K562 (cell line): Measurements from ENCODE around the gene IKZF3. TPM values are rescaled to one million over a fixed set of nuclear protein-coding genes. Genes with fewer than 3 reads are reported as not detected.

ENCODE experiments used
- CAMTA2 ChIP-seq: fragments of 250-450 bp; sonication (Bioruptor Pico); conservative IDR thresholded peaks from 2 replicates; pipeline ENCODE4 v1.5.1; 2022
- FOXP1 ChIP-seq: sonication (generic); formaldehyde crosslinking; IDR thresholded peaks from 2 replicates; pipeline ENCODE4 v1.8.0; 2022; ENCODE audit warnings: mild to moderate bottlenecking, missing genetic modification reagents
- MAFG ChIP-seq: fragments of 450-650 bp; conservative IDR thresholded peaks from 2 replicates; pipeline ENCODE4 v1.6.1; 2016; ENCODE audit warnings: missing genetic modification characterization, missing compliant biosample characterization
- NCOA6 ChIP-seq: fragments of 450-650 bp; IDR thresholded peaks from 2 replicates; pipeline ENCODE4 v1.6.1; 2017; ENCODE audit warnings: mild to moderate bottlenecking
- NFE2L1 ChIP-seq: fragments of 450-650 bp; IDR thresholded peaks from 2 replicates; pipeline ENCODE4 v1.6.1; 2016; ENCODE audit warnings: missing genetic modification characterization, low read depth, mild to moderate bottlenecking, missing compliant biosample characterization, moderate library complexity, borderline replicate concordance
- NR3C1 ChIP-seq: sonication (generic); formaldehyde crosslinking; IDR thresholded peaks from 2 replicates; pipeline ENCODE4 v1.8.1; 2022; ENCODE audit warnings: missing genetic modification reagents
- PCBP1 ChIP-seq: fragments of 200-400 bp; formaldehyde crosslinking; IDR thresholded peaks from 2 replicates; pipeline ENCODE4 v1.6.1; 2018; ENCODE audit warnings: mild to moderate bottlenecking, low read depth, low read length; ENCODE audit not compliant: poor library complexity, severe bottlenecking
- THRAP3 ChIP-seq: fragments of 450-650 bp; IDR thresholded peaks from 2 replicates; pipeline ENCODE4 v1.6.1; 2016; ENCODE audit warnings: mild to moderate bottlenecking, inconsistent platforms, borderline replicate concordance
- TOE1 ChIP-seq, 2 experiments: fragments of 450-650 bp in 1 of 2; sonication (generic) in 1 of 2; formaldehyde crosslinking in 1 of 2; IDR thresholded peaks; 2 replicates each; pipeline versions ENCODE4 v1.7.1 to v1.8.0; 2016 to 2022; ENCODE audit warnings: borderline replicate concordance in 2 of 2, mild to moderate bottlenecking in 2 of 2, antibody characterized with exemption in 1 of 2, inconsistent platforms in 1 of 2, low read depth in 1 of 2, missing genetic modification reagents in 1 of 2, moderate library complexity in 1 of 2
- ZNF175 ChIP-seq: fragments of 200-800 bp; sonication (Bioruptor generic); IDR thresholded peaks from 2 replicates; pipeline ENCODE4 v1.6.1; 2016; ENCODE audit warnings: low read depth, mild to moderate bottlenecking, missing genetic modification characterization, missing compliant biosample characterization
- ZNF507 ChIP-seq: conservative IDR thresholded peaks from 2 replicates; pipeline ENCODE4 v1.6.1; 2017; ENCODE audit warnings: missing genetic modification characterization, missing compliant biosample characterization
- ZNF696 ChIP-seq: fragments of 250-450 bp; sonication (Bioruptor Pico); conservative IDR thresholded peaks from 2 replicates; pipeline ENCODE4 v1.4.0; 2020; ENCODE audit warnings: mild to moderate bottlenecking, moderate library complexity
- polyA plus RNA-seq, 8 experiments: library from polyadenylated mRNA; depleted of rRNA in 4 of 8; stranded (reverse) in 5 of 8; unstranded in 3 of 8; fragments of >200 nt; fragmentation: Nextera tagmentation in 2 of 8; fragmentation: Illumina TruSeq in 1 of 8; extraction: Ambion mirVana in 2 of 8; extraction: Trizol in 1 of 8; gene quantifications; 2 replicates each; pipeline versions ENCODE4 v1.2.1 to v1.2.3, GENCODE V29; 2011 to 2014; ENCODE audit warnings: inconsistent platforms in 1 of 8, missing spikeins in 1 of 8
- total RNA-seq, 7 experiments: library from RNA; depleted of rRNA in 6 of 7; stranded (reverse); fragments of >200 nt in 6 of 7; fragmentation: Illumina TruSeq in 2 of 7; extraction: Trizol in 2 of 7; gene quantifications; 2 replicates each; pipeline versions ENCODE4 v1.2.1 to v1.2.3, GENCODE V29; 2011 to 2021; ENCODE audit warnings: low replicate concordance in 1 of 7
- TF ChIP-seq, protein P1 (sequence below): IDR thresholded peaks from 2 replicates; pipeline ENCODE4 v1.6.1; 2016; ENCODE audit warnings: missing genetic modification characterization, missing compliant biosample characterization
- TF ChIP-seq, protein P2 (sequence below): fragments of 450-650 bp; IDR thresholded peaks from 2 replicates; pipeline ENCODE4 v1.6.1; 2016; ENCODE audit warnings: antibody characterized with exemption
- TF ChIP-seq, protein P3 (sequence below): fragments of 450-650 bp; formaldehyde crosslinking; IDR thresholded peaks from 2 replicates; pipeline ENCODE4 v1.4.0; 2022; ENCODE audit warnings: mild to moderate bottlenecking, moderate library complexity
- TF ChIP-seq, protein P4 (sequence below): fragments of 450-650 bp; formaldehyde crosslinking; IDR thresholded peaks from 2 replicates; pipeline ENCODE4 v1.4.0; 2020; ENCODE audit warnings: mild to moderate bottlenecking, moderate library complexity
- TF ChIP-seq, protein P5 (sequence below), 3 experiments: IDR thresholded peaks in 2 of 3; conservative IDR thresholded peaks in 1 of 3; 2 replicates each; pipeline ENCODE4 v1.5.1; 2011 to 2012; ENCODE audit warnings: low read length in 3 of 3, mild to moderate bottlenecking in 3 of 3, control low read depth in 2 of 3, improper control_type of control experiment in 1 of 3, inconsistent platforms in 1 of 3, low read depth in 1 of 3, mixed read lengths in 1 of 3, moderate library complexity in 1 of 3; ENCODE audit not compliant: insufficient read depth in 2 of 3

IKZF3 gene
- total and polyA plus RNA-seq, 9 of the 15 experiments (the other 6 are each of a cell fraction or from before 2014, with no cell fraction given): 0.06 to 1.6 (median 0.62) TPM

DNA sequence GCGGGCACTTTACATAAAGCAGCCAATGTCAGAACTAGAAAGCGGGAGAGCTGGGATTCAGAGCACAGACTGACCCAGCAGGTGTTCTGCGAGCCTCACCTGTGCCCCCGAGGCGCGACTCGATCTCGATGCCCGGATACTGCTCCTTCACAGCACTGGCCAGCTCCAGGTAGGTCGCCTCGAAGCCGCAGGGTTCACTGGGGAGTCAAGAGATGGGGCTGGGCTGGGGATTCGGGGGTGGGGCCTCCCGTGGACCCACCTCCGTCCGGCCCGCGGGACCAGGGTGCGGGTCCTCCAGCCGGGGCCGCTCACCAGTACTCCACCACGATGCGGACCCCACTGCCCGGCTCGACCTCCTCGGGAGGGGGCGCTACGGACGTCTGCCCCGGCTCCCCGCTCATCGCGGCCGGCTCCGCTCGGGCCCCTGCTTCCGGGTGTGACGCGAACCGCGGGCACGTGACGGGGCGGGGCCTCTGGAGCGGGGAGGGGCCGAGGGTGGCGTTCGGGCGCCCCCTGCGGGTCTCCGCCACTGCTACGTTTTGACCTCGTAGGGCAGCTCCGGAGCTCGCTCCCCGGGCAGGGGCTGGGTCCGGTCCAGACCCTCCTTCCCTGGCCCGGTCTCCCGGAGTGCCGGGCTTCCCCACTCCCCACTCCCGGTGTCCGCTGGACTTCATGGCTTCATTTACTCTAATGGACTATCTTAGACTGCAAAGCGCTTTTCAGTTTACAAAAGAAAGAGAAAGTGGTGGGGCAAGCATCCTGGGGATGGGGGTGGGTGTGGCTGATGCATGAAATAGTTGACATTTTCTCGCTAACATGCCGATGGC, 133.8 kb downstream of the IKZF3 start, which contains the start of gene MIEN1 (continued):
- TF ChIP-seq, protein P1, sequence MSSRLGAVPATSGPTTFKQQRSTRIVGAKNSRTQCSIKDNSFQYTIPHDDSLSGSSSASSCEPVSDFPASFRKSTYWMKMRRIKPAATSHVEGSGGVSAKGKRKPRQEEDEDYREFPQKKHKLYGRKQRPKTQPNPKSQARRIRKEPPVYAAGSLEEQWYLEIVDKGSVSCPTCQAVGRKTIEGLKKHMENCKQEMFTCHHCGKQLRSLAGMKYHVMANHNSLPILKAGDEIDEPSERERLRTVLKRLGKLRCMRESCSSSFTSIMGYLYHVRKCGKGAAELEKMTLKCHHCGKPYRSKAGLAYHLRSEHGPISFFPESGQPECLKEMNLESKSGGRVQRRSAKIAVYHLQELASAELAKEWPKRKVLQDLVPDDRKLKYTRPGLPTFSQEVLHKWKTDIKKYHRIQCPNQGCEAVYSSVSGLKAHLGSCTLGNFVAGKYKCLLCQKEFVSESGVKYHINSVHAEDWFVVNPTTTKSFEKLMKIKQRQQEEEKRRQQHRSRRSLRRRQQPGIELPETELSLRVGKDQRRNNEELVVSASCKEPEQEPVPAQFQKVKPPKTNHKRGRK (tag): no peak
- TF ChIP-seq NCOA6 (no peak), NR3C1 (no peak), ZNF696 (no peak), FOXP1 (CRISPR knock-in tag) (no peak), ZNF507 (tag) (no peak), CAMTA2 (CRISPR knock-in tag) (no peak), TOE1 (IDR thresholded peaks at IDR 0.05; ENCODE audit: borderline replicate concordance) (peak; percentile 88; the same call in 1 of the 2 replicates), TOE1 (CRISPR knock-in tag; IDR thresholded peaks at IDR 0.05; ENCODE audit: borderline replicate concordance, low read depth) (no peak), ZNF175 (CRISPR knock-in tag) (no peak), THRAP3 (no peak), PCBP1 (peak; percentile 92), MAFG (no peak), NFE2L1 (no peak)
- TF ChIP-seq, protein P2, sequence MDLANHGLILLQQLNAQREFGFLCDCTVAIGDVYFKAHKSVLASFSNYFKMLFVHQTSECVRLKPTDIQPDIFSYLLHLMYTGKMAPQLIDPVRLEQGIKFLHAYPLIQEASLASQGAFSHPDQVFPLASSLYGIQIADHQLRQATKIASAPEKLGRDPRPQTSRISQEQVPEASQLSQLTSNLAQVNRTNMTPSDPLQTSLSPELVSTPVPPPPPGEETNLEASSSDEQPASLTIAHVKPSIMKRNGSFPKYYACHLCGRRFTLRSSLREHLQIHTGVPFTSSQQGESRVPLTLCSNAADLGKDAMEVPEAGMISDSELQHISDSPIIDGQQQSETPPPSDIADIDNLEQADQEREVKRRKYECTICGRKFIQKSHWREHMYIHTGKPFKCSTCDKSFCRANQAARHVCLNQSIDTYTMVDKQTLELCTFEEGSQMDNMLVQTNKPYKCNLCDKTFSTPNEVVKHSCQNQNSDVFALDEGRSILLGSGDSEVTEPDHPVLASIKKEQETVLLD: no peak
- TF ChIP-seq, protein P3, sequence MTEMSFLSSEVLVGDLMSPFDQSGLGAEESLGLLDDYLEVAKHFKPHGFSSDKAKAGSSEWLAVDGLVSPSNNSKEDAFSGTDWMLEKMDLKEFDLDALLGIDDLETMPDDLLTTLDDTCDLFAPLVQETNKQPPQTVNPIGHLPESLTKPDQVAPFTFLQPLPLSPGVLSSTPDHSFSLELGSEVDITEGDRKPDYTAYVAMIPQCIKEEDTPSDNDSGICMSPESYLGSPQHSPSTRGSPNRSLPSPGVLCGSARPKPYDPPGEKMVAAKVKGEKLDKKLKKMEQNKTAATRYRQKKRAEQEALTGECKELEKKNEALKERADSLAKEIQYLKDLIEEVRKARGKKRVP: no peak
- TF ChIP-seq, protein P4, sequence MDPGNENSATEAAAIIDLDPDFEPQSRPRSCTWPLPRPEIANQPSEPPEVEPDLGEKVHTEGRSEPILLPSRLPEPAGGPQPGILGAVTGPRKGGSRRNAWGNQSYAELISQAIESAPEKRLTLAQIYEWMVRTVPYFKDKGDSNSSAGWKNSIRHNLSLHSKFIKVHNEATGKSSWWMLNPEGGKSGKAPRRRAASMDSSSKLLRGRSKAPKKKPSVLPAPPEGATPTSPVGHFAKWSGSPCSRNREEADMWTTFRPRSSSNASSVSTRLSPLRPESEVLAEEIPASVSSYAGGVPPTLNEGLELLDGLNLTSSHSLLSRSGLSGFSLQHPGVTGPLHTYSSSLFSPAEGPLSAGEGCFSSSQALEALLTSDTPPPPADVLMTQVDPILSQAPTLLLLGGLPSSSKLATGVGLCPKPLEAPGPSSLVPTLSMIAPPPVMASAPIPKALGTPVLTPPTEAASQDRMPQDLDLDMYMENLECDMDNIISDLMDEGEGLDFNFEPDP (CRISPR knock-in tag): no peak
- TF ChIP-seq, protein P5, sequence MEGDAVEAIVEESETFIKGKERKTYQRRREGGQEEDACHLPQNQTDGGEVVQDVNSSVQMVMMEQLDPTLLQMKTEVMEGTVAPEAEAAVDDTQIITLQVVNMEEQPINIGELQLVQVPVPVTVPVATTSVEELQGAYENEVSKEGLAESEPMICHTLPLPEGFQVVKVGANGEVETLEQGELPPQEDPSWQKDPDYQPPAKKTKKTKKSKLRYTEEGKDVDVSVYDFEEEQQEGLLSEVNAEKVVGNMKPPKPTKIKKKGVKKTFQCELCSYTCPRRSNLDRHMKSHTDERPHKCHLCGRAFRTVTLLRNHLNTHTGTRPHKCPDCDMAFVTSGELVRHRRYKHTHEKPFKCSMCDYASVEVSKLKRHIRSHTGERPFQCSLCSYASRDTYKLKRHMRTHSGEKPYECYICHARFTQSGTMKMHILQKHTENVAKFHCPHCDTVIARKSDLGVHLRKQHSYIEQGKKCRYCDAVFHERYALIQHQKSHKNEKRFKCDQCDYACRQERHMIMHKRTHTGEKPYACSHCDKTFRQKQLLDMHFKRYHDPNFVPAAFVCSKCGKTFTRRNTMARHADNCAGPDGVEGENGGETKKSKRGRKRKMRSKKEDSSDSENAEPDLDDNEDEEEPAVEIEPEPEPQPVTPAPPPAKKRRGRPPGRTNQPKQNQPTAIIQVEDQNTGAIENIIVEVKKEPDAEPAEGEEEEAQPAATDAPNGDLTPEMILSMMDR (IDR thresholded peaks at IDR 0.05 in 2 of 3, conservative IDR thresholded peaks at IDR 0.05 in 1 of 3; ENCODE audit: insufficient read depth in 2 of 3, low read depth in 1 of 3, low read length in 3 of 3): peak; percentile 80 to 92 (median 85)
